Suprapubic skin (tissue), 4 donors: ENCODE data around the gene LRP4.

Experiments
- EP300 ChIP-seq: sonication (generic); formaldehyde crosslinking; IDR thresholded peaks from one replicate; pipeline ENCODE4 v1.6.1; 2017; ENCODE audit warnings: antibody characterized with exemption
- POLR2A ChIP-seq, 2 donors: fragments of 450-650 bp; IDR thresholded peaks; one replicate each; pipeline ENCODE4 v1.6.1; 2017; ENCODE audit warnings: antibody characterized with exemption in 2 of 2, mild to moderate bottlenecking in 2 of 2, moderate library complexity in 2 of 2
- POLR2AphosphoS5 ChIP-seq, 3 donors: sonication (generic); formaldehyde crosslinking; IDR thresholded peaks; one replicate each; pipeline ENCODE4 v1.6.1; 2017; ENCODE audit warnings: antibody characterized with exemption in 3 of 3
- TF ChIP-seq, protein P1 (sequence below), 2 donors: fragments of 200-600 bp in 1 of 2; fragments of 450-650 bp in 1 of 2; sonication (generic) in 1 of 2; IDR thresholded peaks; one replicate each; pipeline ENCODE4 v1.5.1; 2016 to 2019; ENCODE audit warnings: antibody characterized with exemption in 2 of 2, mild to moderate bottlenecking in 1 of 2, moderate library complexity in 1 of 2

DNA sequence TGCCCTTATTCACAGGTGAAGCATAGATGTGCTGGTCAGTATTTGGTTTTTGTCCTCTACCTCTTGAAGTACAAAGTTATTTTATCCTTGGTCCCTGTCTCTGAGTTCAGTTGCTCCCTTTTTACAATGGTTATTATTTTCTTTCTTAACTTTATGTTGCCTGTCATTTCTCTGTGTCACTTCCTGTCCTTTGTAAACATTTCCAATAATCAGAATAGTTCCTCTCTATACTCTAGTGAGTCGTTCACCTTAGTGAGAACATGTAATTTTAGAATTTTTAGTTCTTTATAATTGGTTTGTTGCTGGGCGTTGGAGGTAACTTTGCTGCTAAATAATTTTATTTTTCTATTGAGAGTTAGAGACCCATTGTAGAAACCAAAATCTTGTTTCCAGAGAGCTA is 34.2 kb upstream of the LRP4 start:
- TF ChIP-seq, protein P1, sequence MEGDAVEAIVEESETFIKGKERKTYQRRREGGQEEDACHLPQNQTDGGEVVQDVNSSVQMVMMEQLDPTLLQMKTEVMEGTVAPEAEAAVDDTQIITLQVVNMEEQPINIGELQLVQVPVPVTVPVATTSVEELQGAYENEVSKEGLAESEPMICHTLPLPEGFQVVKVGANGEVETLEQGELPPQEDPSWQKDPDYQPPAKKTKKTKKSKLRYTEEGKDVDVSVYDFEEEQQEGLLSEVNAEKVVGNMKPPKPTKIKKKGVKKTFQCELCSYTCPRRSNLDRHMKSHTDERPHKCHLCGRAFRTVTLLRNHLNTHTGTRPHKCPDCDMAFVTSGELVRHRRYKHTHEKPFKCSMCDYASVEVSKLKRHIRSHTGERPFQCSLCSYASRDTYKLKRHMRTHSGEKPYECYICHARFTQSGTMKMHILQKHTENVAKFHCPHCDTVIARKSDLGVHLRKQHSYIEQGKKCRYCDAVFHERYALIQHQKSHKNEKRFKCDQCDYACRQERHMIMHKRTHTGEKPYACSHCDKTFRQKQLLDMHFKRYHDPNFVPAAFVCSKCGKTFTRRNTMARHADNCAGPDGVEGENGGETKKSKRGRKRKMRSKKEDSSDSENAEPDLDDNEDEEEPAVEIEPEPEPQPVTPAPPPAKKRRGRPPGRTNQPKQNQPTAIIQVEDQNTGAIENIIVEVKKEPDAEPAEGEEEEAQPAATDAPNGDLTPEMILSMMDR (IDR thresholded peaks at IDR 0.05) = no peak
- TF ChIP-seq POLR2A (IDR thresholded peaks at IDR 0.05) = no peak
- no peak for TF ChIP-seq POLR2AphosphoS5 (IDR thresholded peaks at IDR 0.05)
- TF ChIP-seq EP300 = no peak
